Measurements from ENCODE around the gene GCKR.

Gene GCKR, protein sequence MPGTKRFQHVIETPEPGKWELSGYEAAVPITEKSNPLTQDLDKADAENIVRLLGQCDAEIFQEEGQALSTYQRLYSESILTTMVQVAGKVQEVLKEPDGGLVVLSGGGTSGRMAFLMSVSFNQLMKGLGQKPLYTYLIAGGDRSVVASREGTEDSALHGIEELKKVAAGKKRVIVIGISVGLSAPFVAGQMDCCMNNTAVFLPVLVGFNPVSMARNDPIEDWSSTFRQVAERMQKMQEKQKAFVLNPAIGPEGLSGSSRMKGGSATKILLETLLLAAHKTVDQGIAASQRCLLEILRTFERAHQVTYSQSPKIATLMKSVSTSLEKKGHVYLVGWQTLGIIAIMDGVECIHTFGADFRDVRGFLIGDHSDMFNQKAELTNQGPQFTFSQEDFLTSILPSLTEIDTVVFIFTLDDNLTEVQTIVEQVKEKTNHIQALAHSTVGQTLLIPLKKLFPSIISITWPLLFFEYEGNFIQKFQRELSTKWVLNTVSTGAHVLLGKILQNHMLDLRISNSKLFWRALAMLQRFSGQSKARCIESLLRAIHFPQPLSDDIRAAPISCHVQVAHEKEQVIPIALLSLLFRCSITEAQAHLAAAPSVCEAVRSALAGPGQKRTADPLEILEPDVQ

DNA sequence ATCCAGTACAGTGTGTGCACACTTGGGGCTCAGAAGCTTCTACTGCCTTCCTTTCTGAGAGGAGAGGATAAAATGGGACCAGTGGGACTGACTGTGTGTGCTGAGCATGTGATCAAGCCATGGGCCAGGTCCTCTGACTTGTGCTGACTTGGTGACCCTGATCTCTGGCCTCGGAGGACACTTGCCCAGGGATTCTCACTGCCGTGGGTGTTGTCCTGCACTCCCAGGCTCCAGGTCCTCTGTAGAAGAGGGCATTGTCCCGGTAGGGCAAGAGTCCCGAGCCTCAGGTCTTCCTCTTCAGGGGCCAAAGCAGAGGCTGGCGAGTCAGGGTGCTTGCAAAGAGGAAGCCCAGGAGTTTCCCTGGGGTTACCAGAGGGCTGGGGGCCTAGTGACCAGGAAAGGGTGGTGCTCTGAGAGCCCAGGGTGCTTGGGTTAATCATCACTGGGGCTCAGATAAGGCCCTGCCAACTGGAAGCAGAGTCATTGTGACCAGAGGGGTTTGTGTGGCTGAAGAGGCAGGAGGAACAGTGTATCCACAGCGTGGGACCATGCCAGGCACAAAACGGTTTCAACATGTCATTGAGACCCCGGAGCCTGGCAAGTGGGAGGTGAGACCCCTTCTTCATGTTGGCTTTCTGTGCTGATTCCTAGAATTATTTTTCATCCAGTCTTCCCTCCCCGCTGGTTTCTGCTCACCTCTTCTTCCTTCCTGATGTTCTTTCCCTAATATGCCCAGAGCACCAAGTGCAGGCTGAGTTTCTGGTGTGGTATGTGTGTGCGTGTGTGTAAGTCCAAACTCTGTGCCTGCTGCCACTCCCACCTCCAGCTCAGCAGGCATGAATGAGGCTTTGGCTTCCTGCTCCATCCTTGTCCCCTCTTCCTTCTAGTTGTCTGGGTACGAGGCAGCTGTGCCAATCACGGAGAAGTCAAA is at the start of gene GCKR:
Gene GCKR (plus strand): TSS at position 483 of the 931 bp plus-strand sequence. CDS start 66 bp downstream, at position 549.
- DNase-seq, result no peak
- intact Hi-C loops (cut with DNase I), result loop anchor here (10.0 kb wide), 1 partner anchor 138 kb away; no protein-coding TSS in a partner anchor

DNA sequence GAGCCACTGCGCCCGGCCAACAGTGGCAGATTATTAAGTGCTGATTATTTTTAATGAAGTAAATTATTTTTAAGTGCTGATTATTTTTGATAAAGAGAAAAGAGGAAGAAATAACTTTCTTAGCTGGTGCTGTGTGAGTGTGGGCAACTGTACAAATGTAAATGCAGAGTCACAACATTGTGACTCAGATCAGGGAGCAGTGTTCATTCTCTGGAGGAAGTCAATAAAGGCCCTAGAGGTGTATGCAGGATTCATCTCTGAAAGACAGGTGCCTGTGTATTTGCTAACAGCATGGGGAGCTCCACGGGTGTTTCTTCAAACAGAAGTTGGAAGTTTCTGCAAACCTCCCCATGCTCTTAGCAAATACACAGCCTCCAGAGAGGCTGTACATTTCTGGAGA is 48.3 kb upstream of the GCKR start:
- intact Hi-C loops (cut with DNase I), result no loop called here
- DNase-seq, result no peak

DNA sequence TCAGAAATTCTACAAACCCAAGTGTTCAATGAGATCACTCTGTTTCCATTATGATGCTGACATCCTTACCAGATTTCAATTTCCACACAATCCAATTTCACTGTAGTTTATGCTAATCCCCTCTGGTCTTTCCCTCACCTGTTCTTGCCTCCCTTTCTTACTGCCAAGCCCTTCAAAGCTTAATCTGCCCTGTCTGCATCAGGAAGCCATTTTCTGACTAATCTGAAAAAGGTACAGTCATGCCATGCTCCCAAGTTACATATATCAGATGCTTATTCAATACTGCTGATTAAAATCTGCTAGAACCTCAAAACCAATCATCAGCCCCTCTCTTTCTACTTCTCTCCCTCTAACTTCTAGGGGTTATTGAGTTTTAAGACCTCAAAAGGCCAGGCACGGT is 45.5 kb upstream of the GCKR start:
- DNase-seq, result no peak
- intact Hi-C loops (cut with DNase I), result no loop called here

DNA sequence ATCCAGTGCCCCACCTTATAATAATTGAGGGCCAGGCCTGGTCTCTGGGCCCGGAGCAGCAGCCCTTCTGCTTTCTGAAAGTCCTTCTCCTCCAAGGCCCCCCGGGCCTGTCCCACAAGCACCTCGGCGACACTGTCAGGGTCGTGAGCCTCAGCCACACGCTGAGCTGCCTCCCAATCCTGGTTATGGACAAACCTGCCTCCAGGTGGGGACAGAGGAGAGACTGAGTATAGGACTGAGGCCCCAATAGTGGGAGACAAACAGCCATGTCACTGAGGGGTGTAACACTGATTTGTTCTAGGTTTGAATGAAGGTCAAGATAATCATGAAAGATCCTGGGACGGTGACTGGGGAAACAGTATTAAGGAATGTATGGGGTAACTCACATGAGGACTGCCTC is 42.7 kb upstream of the GCKR start:
- DNase-seq, result no peak
- intact Hi-C loops (cut with DNase I), result no loop called here

DNA sequence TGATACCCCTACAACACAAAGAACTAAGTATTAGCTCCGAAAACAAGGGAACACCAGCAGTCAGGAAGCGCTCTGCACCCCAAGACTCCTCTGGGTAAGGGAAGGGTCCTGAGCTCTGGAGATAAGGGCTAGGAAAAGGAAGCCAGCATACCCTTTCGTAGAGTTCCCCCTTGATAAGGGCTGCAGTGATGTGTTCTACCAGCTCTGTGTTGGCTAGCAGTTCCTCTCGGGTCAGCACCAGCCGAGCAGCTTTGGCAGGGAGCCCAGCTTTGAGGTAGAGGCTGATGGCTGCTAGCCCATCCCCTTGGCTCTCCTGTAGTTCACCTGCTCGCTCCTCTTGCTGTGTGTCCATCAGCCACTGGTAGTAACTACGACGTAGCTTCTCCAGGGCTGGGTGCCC is 35.5 kb upstream of the GCKR start:
- no peak for DNase-seq
- intact Hi-C loops (cut with DNase I), result no loop called here

DNA sequence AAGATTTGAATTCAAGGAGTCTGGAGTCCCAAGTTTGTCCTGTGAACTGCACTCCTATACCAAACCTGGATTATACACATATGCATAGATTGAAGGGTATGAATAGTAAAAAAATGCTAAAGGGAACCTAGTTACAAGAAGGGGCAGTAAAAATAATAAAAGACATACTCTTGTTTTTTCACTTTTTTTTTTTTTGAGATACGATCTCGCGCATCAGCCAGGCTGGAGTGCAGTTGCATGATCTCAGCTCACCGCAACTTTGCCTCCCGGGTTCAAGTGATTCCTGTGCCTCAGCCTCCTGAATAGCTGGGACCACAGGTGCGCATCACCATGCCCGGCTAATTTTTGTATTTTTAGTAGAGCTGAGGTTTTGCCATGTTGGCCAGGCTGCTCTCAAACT is 32.2 kb upstream of the GCKR start:
- intact Hi-C loops (cut with DNase I), result no loop called here
- no peak for DNase-seq

DNA sequence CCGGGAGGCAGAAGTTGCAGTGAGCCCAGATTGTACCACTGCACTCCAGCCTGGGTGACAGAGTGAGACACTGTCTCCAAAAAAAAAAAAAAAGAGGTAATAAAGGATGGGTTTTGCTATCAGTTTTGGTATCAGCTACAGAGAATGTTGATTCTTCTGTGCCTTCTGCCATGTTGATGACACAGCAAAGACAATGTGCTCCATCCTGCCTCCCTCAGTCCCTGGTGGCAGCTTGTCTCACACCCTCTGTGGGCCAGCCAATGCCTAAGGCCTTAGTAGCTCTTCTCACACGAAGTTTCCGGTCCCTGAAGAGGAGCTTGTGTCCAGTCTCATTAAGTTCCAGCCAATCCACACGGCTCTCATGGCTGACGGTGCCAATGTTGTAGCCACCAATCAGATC is 24.7 kb upstream of the GCKR start:
- intact Hi-C loops (cut with DNase I), result no loop called here
- no peak for DNase-seq

DNA sequence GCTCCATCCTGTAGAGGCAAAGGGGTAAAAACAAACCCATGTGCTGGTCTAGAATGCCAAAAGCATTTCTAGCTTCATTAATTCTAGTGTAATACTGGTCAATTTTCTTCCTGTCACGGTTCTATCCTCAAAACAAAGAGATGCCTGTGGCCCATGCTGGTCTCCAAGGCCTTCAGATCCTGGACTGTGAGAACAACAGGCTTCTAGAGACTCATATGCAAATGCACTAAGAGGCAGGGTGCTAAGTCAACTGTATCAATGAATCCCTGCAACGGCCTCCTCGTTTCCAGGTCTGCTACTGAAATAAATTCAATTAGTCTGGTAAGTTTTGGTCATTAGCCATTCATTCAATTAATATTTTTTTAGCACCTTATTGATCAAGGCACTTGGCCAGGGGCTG is 11.1 kb upstream of the GCKR start:
- intact Hi-C loops (cut with DNase I), result no loop called here
- no peak for DNase-seq

DNA sequence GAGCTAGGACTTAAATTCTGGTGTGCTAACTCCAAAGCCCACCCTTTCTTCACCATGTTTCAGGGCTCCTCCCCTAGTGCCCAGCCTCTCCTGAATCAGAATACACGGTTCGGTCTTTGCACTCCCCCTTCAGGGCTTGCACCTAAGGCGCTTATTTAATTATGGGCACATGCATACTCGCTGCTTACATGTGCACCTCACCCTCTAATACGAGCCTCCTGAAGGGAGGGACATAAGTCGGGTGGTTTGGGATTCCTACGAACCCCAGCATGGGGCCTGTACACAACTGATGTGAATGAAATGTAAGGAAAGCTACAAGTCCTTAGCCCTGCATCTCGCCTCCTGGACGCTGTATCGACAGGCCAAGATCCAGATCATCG is 7.5 kb upstream of the GCKR start:
- no peak for DNase-seq
- intact Hi-C loops (cut with DNase I), result loop anchor here (2.0 kb wide), 1 partner anchor 94 kb away; the partner anchor contains the start of gene ZNF512

DNA sequence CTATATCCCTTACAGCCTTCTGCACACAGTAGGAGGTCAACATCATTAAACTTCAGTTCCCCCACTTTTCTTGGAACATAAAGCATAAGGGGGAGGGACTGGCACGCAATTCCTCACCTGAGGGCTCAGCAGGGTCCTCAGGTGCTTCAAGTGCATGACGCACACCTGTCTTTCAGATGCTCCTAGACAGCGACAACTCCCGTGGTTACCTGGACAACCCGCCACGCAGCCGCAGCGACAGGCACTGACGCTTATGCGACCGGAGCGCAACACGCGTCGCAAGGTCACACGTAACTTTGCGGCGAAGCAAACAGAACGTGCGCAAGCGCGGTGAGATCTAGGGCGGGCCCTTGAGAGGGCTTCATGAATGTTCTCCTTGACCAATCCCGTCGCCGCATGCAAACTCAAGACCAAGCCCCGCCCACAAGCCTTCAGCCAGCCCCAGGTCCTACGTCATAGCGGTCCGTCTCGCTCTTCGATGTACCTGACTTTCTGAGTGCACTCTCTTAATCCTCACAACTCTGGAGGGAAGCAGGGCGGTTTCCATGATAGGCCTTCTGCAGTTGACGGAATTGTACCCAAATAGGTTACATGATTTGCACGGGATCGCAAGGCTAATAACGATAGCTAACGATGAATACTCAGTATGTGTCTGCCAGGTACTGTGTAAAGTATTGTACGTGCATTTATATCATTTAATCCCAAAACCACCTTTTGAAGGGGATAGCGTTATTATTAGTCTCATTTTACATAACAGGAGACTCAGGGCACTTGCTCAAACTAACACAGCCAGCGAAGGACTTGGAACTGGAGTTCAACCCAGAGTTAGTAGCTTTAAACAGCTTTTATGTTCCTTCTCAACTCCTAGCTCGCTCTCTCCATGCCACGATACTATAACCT is 6.9 kb upstream of the GCKR start, which contains the start of gene IFT172:
Gene IFT172 (minus strand): TSS at position 246 of the 900 bp plus-strand sequence. CDS start 90 bp downstream, at position 156.
- DNase-seq, result peak; percentile 96 to 100 (median 99)
- intact Hi-C loops (cut with DNase I), result loop anchor here (2.0 to 10.0 kb wide), 2 partner anchors 93 to 145 kb away; partner anchors contain the start of gene ZNF512

DNA sequence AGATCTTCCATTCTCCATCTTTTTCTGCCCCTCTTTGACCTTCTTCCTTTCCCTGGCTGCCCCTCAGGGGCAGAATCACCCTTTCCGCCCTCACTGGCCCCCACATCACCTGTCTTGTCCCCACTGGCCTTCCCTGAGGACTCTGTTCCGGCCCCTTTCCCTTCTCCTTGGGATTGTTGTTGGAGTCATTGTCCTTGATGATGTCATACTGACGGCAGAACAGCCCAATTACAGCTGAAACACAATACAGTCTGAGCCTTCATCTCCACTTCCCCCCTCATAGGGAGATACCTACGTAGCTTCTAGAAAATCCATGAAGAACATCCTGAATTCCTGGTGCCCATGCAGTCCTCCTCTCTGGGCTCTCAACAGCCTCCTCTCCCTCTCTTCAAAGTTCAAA is 4.1 kb upstream of the GCKR start:
- intact Hi-C loops (cut with DNase I), result loop anchor here (10.0 kb wide), 1 partner anchor 142 kb away; no protein-coding TSS in a partner anchor
- DNase-seq, result no peak

DNA sequence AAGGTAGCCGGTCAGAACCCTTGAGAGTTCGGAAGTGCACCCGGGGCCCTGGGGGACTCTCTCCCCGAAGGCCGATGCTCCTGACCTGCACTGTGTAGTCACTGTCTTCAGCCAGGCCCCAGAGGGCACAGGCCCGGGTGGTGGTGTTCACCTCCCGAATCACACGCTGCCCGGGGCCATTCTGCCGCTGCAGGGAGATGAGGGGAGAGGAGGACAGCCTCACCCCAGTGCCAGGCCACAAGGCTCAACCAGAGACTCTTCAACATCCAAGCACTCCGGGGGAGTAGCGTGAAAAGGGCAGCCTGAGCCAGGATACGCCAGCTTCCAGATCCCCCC is 2.7 kb upstream of the GCKR start:
- no peak for DNase-seq
- intact Hi-C loops (cut with DNase I), result loop anchor here (10.0 kb wide), 1 partner anchor 141 kb away; no protein-coding TSS in a partner anchor

DNA sequence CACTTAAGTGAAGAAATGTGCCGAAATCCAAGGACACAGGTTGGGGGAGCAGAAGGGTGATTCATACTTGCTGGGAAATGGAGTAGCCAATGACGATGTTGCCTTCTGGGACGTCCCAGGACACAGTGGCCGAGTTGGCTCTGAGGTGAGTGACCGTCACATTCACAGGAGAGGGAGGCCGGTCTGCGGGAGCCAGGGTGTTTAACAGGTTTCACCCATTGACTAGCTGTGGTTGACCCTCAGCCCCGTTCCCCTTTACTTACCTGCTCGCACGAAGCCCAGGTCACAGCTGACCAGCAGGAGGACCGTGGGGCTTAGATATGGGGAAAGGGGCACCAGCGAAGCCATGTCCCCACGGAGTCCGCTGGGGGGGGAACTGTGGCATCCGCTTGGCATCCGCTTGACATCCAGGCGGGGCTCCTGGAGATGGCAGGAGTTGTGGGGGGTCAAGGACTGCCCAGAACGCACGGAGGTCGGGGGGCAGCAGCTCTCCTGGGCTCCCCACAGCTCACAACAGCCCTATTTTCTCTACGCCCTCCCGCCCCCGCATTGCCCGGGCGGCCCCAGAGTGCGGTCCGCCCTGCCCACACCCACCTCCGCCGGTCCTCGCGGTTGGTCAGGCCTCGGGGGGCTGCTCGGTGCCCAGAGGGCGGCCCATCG is 2.2 kb upstream of the GCKR start:
- DNase-seq, result peak in 5 of 10 donors; percentile 5 to 86 (median 74)
- intact Hi-C loops (cut with DNase I), result loop anchor here (10.0 kb wide), 1 partner anchor 140 kb away; no protein-coding TSS in a partner anchor

DNA sequence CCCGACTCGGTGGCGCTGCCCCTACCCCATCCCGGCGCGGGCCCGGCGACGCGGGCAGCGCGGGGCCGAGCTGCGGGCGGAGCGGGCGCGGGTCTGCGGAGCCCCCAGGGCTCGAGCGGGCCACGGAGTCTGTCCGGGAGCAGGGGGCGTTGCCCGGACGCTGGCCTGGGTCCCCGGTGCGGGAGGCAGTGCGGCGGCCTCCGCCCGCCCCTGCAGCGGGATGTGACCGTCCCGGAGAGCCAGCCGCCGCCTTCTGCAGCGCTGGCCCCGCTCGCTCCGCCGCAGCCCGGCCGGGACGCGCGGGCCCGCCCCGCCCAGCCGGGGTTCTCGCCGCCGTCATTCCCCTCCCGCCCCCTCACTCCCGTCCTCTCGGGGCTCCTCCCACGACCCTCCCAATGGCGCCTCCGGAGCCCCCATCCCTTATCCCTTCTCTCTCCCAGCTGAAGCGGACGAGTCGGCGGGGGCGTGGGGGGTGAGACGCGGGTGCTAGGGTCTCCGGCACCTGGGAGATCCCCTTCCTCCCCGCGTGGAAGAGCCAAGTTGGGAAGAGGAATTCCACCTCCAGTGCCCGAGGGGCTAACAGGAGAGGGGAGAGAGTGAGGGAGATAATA is 1.6 kb upstream of the GCKR start, which contains the start of gene FNDC4:
Gene FNDC4 (minus strand): TSS at position 257 of the 611 bp plus-strand sequence. CDS start 521 bp downstream, outside the sequence.
- DNase-seq, result peak in 5 of 10 donors; percentile 17 to 84 (median 34)
- intact Hi-C loops (cut with DNase I), result loop anchor here (10.0 kb wide), 1 partner anchor 140 kb away; no protein-coding TSS in a partner anchor

DNA sequence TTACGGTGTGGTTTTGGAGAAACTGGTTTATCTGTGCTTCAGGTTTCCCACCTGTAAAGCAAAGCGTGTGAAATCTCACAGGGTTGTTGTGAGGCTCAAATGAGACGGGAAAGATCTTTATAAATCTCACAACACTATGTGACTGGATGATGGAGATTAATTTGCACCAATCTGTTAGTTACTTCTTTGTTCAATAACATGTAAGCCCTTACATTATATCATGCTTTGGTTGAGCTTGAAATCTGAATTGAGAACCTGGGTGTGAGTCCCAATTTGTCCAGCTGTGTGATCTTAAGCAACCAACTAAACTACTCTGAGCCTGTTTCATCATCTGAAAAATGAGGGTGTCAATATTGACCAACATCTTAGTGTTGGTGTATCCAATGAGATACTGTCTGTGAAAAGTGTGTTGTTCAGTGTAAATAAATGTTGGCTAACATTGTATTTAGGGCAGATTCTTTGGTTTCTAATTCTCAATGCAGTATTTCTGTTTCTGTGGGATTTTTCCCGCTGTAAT is 741 bp upstream of the GCKR start:
- DNase-seq, result no peak
- intact Hi-C loops (cut with DNase I), result loop anchor here (10.0 kb wide), 1 partner anchor 139 kb away; no protein-coding TSS in a partner anchor

DNA sequence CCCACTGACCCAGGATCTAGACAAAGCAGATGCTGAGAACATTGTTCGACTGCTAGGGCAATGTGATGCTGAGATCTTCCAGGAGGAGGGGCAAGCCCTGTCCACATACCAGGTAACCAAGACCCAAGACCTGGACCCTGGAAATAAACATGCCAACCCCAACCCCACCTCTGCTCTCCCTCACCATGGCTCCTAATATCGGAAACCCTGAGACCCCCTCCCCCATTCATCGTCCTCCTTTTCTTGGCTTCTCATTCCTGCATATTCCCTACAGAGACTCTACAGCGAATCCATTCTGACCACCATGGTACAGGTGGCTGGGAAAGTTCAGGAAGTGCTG is 619 bp downstream of the GCKR start:
- intact Hi-C loops (cut with DNase I), result loop anchor here (10.0 kb wide), 1 partner anchor 138 kb away; no protein-coding TSS in a partner anchor
- no peak for DNase-seq

DNA sequence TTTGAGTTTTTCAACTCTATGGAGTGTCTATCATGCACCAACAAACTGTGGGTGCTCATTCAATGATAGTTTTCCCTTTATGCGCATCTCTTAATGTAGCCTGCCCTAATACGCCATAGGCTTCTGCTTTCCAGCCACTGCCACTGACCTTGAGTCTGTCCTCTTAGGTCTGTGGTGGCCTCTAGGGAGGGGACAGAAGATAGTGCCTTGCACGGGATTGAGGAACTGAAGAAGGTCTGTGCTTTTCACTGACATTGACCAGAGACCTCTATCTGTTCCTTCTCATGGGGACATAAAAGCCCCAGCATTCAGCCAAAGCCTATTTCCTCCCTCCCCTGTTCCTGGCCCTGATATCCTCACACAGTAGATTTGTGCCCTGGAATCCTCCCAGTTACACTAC is 2.3 kb downstream of the GCKR start:
- intact Hi-C loops (cut with DNase I), result loop anchor here (10.0 kb wide), 1 partner anchor 136 kb away; no protein-coding TSS in a partner anchor
- no peak for DNase-seq

DNA sequence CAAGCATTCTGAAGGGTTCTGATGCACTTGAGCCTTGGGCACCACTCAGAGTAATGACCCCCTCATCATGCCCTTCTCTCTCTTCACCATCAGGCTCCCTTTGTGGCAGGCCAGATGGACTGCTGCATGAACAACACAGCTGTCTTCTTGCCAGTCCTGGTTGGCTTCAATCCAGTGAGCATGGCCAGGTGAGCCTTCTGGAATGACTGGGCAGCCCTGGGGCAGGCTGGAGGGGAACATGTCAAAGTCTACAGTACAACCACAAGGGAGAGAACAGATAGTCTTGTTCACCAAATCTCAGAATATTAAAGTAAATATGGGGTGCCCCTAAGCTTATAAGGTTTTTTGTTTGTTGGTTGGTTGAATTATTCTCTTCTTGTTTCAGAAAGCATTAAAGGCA is 4.4 kb downstream of the GCKR start:
- DNase-seq, result no peak
- intact Hi-C loops (cut with DNase I), result no loop called here

All from posterior cingulate gyrus (tissue), 11 donors.